Psoas muscle (tissue), 8 donors: ENCODE measurements around the gene CUEDC1. TPM values are rescaled to one million over a fixed set of nuclear protein-coding genes. Genes with fewer than 3 reads are reported as not detected.

ENCODE experiments used
- ATAC-seq, 4 donors: fragments of 200-7000 bp; cut with Tn5 transposase; one replicate each; pipeline ENCODE4 v1.9.1; 2020; ENCODE audit warnings: moderate library complexity in 3 of 4, mild to moderate bottlenecking in 2 of 4
- DNase-seq, 2 donors: peaks; one replicate each; pipeline ENCODE4 v3.0.0-alpha.2; 2020
- H3K27ac ChIP-seq: fragments of 200-600 bp; one replicate; pipeline ENCODE4 v1.8.0; 2022
- H3K27me3 ChIP-seq, 3 donors: fragments of 200-600 bp in 1 of 3; one replicate each; pipeline versions ENCODE4 v1.6.1 to v1.8.0; 2013 to 2022; ENCODE audit warnings: low read length in 2 of 3, mild to moderate bottlenecking in 2 of 3, moderate library complexity in 1 of 3; ENCODE audit not compliant: insufficient read depth in 3 of 3
- H3K36me3 ChIP-seq, 2 donors: fragments of 200-600 bp in 1 of 2; one replicate each; pipeline versions ENCODE4 v1.6.1 to v1.8.0; 2013 to 2022; ENCODE audit warnings: low read depth in 1 of 2, mild to moderate bottlenecking in 1 of 2, moderate library complexity in 1 of 2; ENCODE audit not compliant: insufficient read depth in 1 of 2
- H3K4me1 ChIP-seq: fragments of 200-600 bp; one replicate; pipeline ENCODE4 v1.8.0; 2022
- H3K4me3 ChIP-seq: fragments of 200-600 bp; one replicate; pipeline ENCODE4 v1.8.0; 2022; ENCODE audit warnings: mild to moderate bottlenecking
- H3K9me3 ChIP-seq: fragments of 200-600 bp; one replicate; pipeline ENCODE4 v1.8.0; 2022
- CTCF ChIP-seq: fragments of 200-600 bp; IDR thresholded peaks from one replicate; pipeline ENCODE4 v1.8.0; 2022; ENCODE audit warnings: antibody characterized with exemption
- WGBS, 3 donors: extraction: QIAGEN DNeasy Blood & Tissue Kit; methylation state at CpG; one replicate each; pipeline versions ENCODE4 v1.1.6 to v1.1.7; 2013; 5-methylcytosine and 5-hydroxymethylcytosine counted together
- intact Hi-C, 2 donors: fragments of 100-400 bp; cut with DNase I; formaldehyde crosslinking; loops; one replicate each; pipeline versions ENCODE4 v1.11.0 to v1.14.2; 2022
- polyA plus RNA-seq, 3 donors: library from polyadenylated mRNA; stranded (reverse); fragments of 200-250 nt; gene quantifications; one replicate each; pipeline ENCODE4 v1.2.3, GENCODE V29; 2013
- total RNA-seq, 4 donors: library from RNA; stranded (reverse); fragmentation: NEBNext Ultra II Directional in 2 of 4; extraction: Animal tissue kit (Norgen Biotek cat#: 25700) in 2 of 4; gene quantifications; one replicate each; pipeline versions ENCODE4 v1.2.1 to v1.2.4, GENCODE V29; 2021 to 2023
- donor health status: healthy with polysubstance abuse.
- donor health status: DM: no; HTN: no; CAD: no; lungs with moderate emphysema.
- donor health status: Bipolar disorder and iron deficiency.
- donor health status: healthy.
- donor health status: DM: yes; HTN: yes; CAD: no.
- donor health status: DM: no; HTN: no; CAD: no.
- donor health status: DM: no; HTN: no; CAD: no.
- donor health status: DM: yes; HTN: yes; CAD: no.

The CUEDC1 gene
- total and polyA plus RNA-seq, 7 donors: 28.0 to 67.2 (median 46.4) TPM

GRCh38 chr17:57935833-57936807 is 19.1 kb downstream of the CUEDC1 start:
- peak overlapping the region; percentile 99 for H3K27ac ChIP-seq
- peak; percentile 60 to 72 (median 68) for ATAC-seq
- H3K4me3 ChIP-seq: no peak overlapping the region
- 24 to 31% (median 24%) methylated on average over 11 of the region's 11 CpGs for WGBS, 3 donors
- no peak for TF ChIP-seq CTCF
- intact Hi-C loops: no loop called here
- peak; percentile 69 to 82 for DNase-seq
- no peaks in the 10 kb centered on the region for H3K36me3 ChIP-seq
- H3K27me3 ChIP-seq: no peaks in the 10 kb centered on the region
- no peaks in the 10 kb centered on the region for H3K9me3 ChIP-seq
- peaks cover 80% of the 10 kb centered on the region for H3K4me1 ChIP-seq

DNA sequence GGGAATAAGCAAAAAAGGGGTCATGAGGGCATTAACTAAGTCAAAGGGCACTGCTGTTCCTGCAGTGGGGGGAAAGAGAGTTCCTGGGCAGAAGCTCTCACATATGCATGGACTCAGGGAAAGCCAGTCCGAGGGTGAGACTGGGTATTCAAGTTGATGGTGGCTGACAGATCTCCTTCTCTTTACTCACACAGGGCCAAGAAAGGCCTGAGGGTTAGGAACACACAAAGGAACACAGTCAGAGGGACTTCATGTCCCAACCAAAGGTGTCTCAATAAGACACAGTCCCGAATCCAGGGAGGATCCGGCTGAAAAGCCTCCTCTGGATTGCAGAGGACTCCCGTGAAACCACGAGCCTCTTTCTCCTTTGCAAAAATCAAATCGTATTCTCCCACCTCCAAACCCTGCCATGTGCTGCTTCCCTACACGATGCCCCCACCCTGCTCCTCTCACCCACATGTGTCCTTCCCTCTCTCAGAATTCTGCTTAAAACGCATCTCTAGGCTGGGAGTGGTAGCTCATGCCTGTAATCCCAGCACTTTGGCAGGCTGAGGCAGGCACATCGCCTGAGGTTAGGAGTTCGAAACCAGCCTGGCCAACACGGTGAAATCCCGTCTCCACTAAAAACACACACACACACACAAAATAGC is 23.6 kb downstream of the CUEDC1 start:
- Histone ChIP-seq H3K27ac (peak overlapping the region; percentile 73), H3K36me3 (no peaks in the 10 kb centered on the region), H3K9me3 (no peaks in the 10 kb centered on the region), H3K27me3 (no peaks in the 10 kb centered on the region), H3K4me1 (peaks cover 77% of the 10 kb centered on the region), H3K4me3 (no peak overlapping the region)
- DNase-seq: peak in 1 of 2 donors; percentile 12
- TF ChIP-seq CTCF: no peak
- 66 to 89% (median 72%) methylated on average over 12 of the region's 12 CpGs for WGBS, 3 donors
- intact Hi-C loops: no loop called here
- peak in 2 of 4 donors; percentile 32 to 46 for ATAC-seq

DNA sequence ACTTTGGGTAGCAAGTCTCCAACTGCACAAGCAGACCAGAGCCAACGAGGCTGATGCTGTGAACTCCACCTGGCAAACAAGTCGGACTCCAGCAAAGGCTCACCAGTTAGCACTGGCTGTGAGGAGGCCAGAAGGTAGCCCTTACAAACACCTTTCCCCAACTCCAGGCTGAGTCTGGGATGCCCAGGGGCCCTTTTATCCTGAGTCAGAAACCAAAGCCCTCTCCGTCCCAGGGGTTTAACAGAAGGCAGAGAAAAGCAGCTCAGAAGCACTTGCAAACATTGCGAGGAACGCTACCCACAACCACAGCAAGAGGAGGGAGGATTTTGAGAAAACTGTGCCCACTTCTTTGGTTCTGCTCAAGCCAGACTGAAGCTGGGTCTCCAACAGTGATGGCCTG is 25.0 kb downstream of the CUEDC1 start:
- intact Hi-C loops: no loop called here
- peak overlapping the region; percentile 73 for H3K27ac ChIP-seq
- H3K36me3 ChIP-seq: no peaks in the 10 kb centered on the region
- WGBS, 3 donors: 74 to 84% (median 78%) methylated on average over 5 of the region's 5 CpGs
- no peaks in the 10 kb centered on the region for H3K9me3 ChIP-seq
- DNase-seq: peak in 1 of 2 donors; percentile 13
- H3K4me1 ChIP-seq: peaks cover 78% of the 10 kb centered on the region
- no peak for TF ChIP-seq CTCF
- no peak for ATAC-seq
- no peak overlapping the region for H3K4me3 ChIP-seq
- H3K27me3 ChIP-seq: no peaks in the 10 kb centered on the region

DNA sequence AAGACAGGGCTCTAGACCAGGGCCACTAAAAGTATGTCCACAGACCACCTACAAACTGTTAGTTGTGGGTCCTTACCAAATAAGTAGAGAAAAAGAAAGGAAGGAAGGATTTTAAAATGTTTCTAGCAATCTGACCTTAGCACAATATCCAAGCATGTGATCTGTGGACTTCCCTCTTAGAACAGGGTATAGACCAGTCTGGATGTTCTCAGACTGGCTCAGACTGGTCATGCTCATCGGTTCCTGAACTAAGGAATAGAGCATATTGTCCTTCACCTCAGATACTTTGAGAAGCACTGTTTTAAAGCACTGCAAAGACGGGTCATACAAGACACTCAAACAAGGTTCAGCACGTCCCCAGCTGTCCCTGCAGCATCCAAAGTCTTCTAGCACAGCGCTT is 25.8 kb downstream of the CUEDC1 start:
- Histone ChIP-seq H3K27me3 (no peaks in the 10 kb centered on the region), H3K36me3 (no peaks in the 10 kb centered on the region), H3K4me1 (peaks cover 86% of the 10 kb centered on the region), H3K27ac (peak overlapping the region; percentile 73), H3K9me3 (no peaks in the 10 kb centered on the region), H3K4me3 (no peak overlapping the region)
- peak in 1 of 2 donors; percentile 30 for DNase-seq
- 23 to 59% (median 39%) methylated on average over 4 of the region's 4 CpGs for WGBS, 3 donors
- no peak for ATAC-seq
- intact Hi-C loops: no loop called here
- TF ChIP-seq CTCF: no peak
